Ovary (tissue), 9 donors: ENCODE results near the gene DPF3. TPM values are rescaled to one million over a fixed set of nuclear protein-coding genes. Genes with fewer than 3 reads are reported as not detected.

ENCODE experiments used
- DNase-seq, 5 donors: peaks; one replicate each; pipeline ENCODE4 v3.0.0-alpha.2; 2019 to 2020
- H3K27ac ChIP-seq, 2 donors: fragments of 200-600 bp; one replicate each; pipeline versions ENCODE4 v1.5.1 to v1.8.0; 2019 to 2022
- H3K27me3 ChIP-seq: fragments of 200-600 bp; one replicate; pipeline ENCODE4 v1.8.0; 2022
- H3K36me3 ChIP-seq: fragments of 200-600 bp; sonication (generic); one replicate; pipeline ENCODE4 v1.5.1; 2019
- H3K4me1 ChIP-seq: one replicate; pipeline ENCODE4 v1.8.1; 2013; ENCODE audit warnings: mild to moderate bottlenecking, moderate library complexity; ENCODE audit not compliant: insufficient read depth
- H3K4me3 ChIP-seq: fragments of 200-600 bp; sonication (generic); one replicate; pipeline ENCODE4 v1.5.1; 2017
- H3K9me3 ChIP-seq, 2 donors: fragments of 200-600 bp in 1 of 2; sonication (generic) in 1 of 2; one replicate each; pipeline versions ENCODE4 v1.5.1 to v1.8.1; 2013 to 2019; ENCODE audit warnings: mild to moderate bottlenecking in 1 of 2, moderate library complexity in 1 of 2
- EP300 ChIP-seq: sonication (generic); formaldehyde crosslinking; IDR thresholded peaks from one replicate; pipeline ENCODE4 v1.6.1; 2017; ENCODE audit warnings: antibody characterized with exemption
- POLR2A ChIP-seq: fragments of 450-650 bp; IDR thresholded peaks from one replicate; pipeline ENCODE4 v1.6.1; 2017; ENCODE audit warnings: antibody characterized with exemption, mild to moderate bottlenecking, moderate library complexity
- WGBS, 3 donors: extraction: QIAGEN DNeasy Blood & Tissue Kit in 1 of 3; methylation state at CpG; one replicate each; pipeline versions ENCODE4 v1.1.5 to v1.1.7; 2013 to 2017; 5-methylcytosine and 5-hydroxymethylcytosine counted together
- intact Hi-C, 4 donors: fragments of 100-400 bp; cut with DNase I; formaldehyde crosslinking; loops; one replicate each; pipeline versions ENCODE4 v1.11.0 to v1.15.1; 2022 to 2023
- polyA plus RNA-seq, 2 donors: library from polyadenylated mRNA; stranded (reverse); fragments of 200-250 nt in 1 of 2; fragments of 350-450 nt in 1 of 2; fragmentation: Illumina TruSeq in 1 of 2; extraction: RNeasy Lipid Tissue Mini Kit (QIAGEN cat#74804) in 1 of 2; gene quantifications; one replicate each; pipeline ENCODE4 v1.2.3, GENCODE V29; 2013 to 2014
- total RNA-seq, 7 donors: library from RNA; depleted of rRNA in 2 of 7; stranded (reverse); fragments of >200 nt in 2 of 7; fragmentation: NEBNext Ultra II Directional in 3 of 7; extraction: Animal tissue kit (Norgen Biotek cat#: 25700) in 3 of 7; gene quantifications; one replicate each; pipeline versions ENCODE4 v1.1.0 to v1.2.4, GENCODE V29; 2016 to 2023
- TF ChIP-seq, protein P1 (sequence below), 3 donors: fragments of 450-650 bp in 2 of 3; fragments of 200-600 bp in 1 of 3; IDR thresholded peaks; one replicate each; pipeline versions ENCODE4 v1.5.1 to v1.8.0; 2016 to 2022; ENCODE audit warnings: antibody characterized with exemption in 3 of 3, mild to moderate bottlenecking in 1 of 3
- donor health status: DM: no; HTN: no; CAD: no; lungs with moderate emphysema.
- donor health status: DM: no; HTN: no; CAD: no.
- donor health status: Bipolar disorder and iron deficiency.
- donor health status: DM: yes; HTN: yes; CAD: no.
- donor health status: DM: no; HTN: no; CAD: no.
- donor health status: DM: yes; HTN: yes; CAD: no.

Gene DPF3
- total and polyA plus RNA-seq, 9 donors, result 6.3 to 34.4 (median 21.9) TPM

DNA sequence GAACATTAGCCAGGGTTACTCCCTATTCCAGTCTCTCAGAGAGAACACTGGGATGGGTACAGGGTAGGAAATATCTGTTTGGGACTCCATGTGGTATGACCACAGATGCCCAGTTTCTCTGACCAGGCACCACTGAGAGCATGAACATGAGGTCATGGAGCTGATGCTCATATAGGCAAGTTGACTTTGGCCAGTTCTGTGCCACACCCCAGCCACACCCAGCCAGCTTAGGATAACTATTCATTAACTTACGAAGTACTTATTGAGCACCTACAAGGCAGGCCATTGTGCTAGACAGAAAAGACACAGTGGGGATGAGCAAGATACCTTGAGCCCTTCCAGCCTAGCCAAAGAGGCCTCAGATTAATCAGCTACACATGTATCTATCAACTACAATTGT lies 262.5 kb downstream of the DPF3 start:
- intact Hi-C loops, result no loop called here
- no peaks in the 10 kb centered on the region for H3K27me3 ChIP-seq
- H3K4me1 ChIP-seq, result no peaks in the 10 kb centered on the region
- TF ChIP-seq, protein P1, sequence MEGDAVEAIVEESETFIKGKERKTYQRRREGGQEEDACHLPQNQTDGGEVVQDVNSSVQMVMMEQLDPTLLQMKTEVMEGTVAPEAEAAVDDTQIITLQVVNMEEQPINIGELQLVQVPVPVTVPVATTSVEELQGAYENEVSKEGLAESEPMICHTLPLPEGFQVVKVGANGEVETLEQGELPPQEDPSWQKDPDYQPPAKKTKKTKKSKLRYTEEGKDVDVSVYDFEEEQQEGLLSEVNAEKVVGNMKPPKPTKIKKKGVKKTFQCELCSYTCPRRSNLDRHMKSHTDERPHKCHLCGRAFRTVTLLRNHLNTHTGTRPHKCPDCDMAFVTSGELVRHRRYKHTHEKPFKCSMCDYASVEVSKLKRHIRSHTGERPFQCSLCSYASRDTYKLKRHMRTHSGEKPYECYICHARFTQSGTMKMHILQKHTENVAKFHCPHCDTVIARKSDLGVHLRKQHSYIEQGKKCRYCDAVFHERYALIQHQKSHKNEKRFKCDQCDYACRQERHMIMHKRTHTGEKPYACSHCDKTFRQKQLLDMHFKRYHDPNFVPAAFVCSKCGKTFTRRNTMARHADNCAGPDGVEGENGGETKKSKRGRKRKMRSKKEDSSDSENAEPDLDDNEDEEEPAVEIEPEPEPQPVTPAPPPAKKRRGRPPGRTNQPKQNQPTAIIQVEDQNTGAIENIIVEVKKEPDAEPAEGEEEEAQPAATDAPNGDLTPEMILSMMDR (IDR thresholded peaks at IDR 0.05), result no peak
- TF ChIP-seq POLR2A (no peak), EP300 (no peak)
- H3K36me3 ChIP-seq, result no peaks in the 10 kb centered on the region
- no peaks in the 10 kb centered on the region for H3K9me3 ChIP-seq
- WGBS, 3 donors, result 98 to 100% (median 100%) methylated on average over 1 of the region's 1 CpG
- no peak overlapping the region for H3K4me3 ChIP-seq
- no peak for DNase-seq
- H3K27ac ChIP-seq, result no peak overlapping the region

DNA sequence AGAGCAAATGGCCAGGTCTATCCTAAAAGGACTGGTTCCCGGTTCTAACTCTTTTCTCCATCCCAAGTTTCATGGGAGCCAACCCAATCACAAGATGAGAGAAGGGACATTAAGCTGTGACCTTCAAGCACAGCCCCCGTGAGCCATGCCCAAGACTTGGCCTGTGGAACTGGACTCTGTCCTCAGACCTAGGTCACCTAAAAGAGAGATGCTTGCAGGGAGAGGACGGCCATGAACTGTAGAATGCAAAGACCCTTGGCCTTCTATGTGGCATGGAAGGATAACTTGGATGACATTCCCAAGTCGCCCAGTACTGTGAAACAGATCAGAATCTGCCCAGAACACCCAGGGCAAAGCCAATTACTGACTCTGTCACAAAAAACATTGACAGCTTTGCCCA lies 263.5 kb downstream of the DPF3 start:
- no peaks in the 10 kb centered on the region for H3K9me3 ChIP-seq
- DNase-seq, result no peak
- H3K27me3 ChIP-seq, result no peaks in the 10 kb centered on the region
- 94 to 96% (median 95%) methylated on average over 4 of the region's 4 CpGs for WGBS, 3 donors
- no peaks in the 10 kb centered on the region for H3K36me3 ChIP-seq
- TF ChIP-seq, protein P1 (IDR thresholded peaks at IDR 0.05), result no peak
- TF ChIP-seq POLR2A (no peak), EP300 (no peak)
- intact Hi-C loops, result no loop called here
- H3K27ac ChIP-seq, result no peak overlapping the region
- H3K4me1 ChIP-seq, result no peaks in the 10 kb centered on the region
- no peak overlapping the region for H3K4me3 ChIP-seq

DNA sequence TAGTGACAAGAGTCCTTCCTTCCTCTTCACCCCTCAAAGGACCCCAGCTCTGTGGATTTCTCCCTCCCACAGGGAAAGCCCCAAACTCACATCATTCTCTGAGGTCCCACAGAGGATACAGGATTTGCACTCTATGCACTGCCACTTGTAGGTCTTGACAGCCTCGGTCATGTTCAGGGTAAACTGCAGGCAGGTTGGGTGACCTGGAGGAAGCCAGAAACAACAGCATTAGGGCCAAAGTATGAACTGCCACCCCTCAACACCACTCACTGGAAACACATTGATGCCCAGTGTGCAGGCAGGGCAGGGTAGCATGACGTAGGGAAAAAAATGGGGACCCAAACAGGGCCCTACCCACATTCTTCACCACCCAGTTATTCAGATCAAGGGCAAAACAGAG lies 264.4 kb downstream of the DPF3 start:
- no peaks in the 10 kb centered on the region for H3K4me1 ChIP-seq
- intact Hi-C loops, result no loop called here
- H3K9me3 ChIP-seq, result no peaks in the 10 kb centered on the region
- H3K4me3 ChIP-seq, result no peak overlapping the region
- WGBS, 3 donors, result 88 to 97% (median 96%) methylated on average over 2 of the region's 2 CpGs
- DNase-seq, result no peak
- H3K27me3 ChIP-seq, result no peaks in the 10 kb centered on the region
- TF ChIP-seq, protein P1 (IDR thresholded peaks at IDR 0.05), result no peak
- no peak for TF ChIP-seq EP300
- no peak for TF ChIP-seq POLR2A
- H3K27ac ChIP-seq, result no peak overlapping the region
- no peaks in the 10 kb centered on the region for H3K36me3 ChIP-seq

DNA sequence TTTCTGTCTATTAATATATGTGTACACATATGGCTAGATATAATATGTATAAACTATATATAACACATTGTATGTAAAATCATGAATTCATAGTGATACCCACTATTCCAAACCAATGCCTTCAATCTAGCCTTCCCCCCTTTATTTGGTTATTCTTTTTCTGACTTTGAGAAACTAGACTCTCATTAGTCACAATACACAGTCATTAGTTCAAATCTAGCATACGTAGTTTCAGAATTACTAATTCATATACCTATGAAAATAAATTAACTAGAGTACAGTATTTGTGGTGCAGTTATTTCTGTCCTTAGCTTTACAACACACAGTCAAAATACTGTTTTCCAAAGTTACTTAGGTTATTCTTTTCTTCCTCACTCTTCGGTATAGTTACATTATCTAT lies 268.2 kb downstream of the DPF3 start:
- WGBS, 3 donors, result 96 to 99% (median 97%) methylated on average over 2 of the region's 2 CpGs
- intact Hi-C loops, result no loop called here

More for the DNA sequence above, 268.2 kb downstream of the DPF3 start:
- DNase-seq, result no peak
- Histone ChIP-seq H3K4me1 (no peaks in the 10 kb centered on the region), H3K4me3 (no peak overlapping the region), H3K36me3 (no peaks in the 10 kb centered on the region), H3K9me3 (no peaks in the 10 kb centered on the region), H3K27ac (no peak overlapping the region), H3K27me3 (no peaks in the 10 kb centered on the region)
- TF ChIP-seq, protein P1 (IDR thresholded peaks at IDR 0.05), result no peak
- TF ChIP-seq POLR2A (no peak), EP300 (no peak)
